ENCODE data around the gene SPTBN5.
A peak's percentile ranks its signal among the peaks of the same experiment; 100 is the strongest.

Gene SPTBN5

DNA sequence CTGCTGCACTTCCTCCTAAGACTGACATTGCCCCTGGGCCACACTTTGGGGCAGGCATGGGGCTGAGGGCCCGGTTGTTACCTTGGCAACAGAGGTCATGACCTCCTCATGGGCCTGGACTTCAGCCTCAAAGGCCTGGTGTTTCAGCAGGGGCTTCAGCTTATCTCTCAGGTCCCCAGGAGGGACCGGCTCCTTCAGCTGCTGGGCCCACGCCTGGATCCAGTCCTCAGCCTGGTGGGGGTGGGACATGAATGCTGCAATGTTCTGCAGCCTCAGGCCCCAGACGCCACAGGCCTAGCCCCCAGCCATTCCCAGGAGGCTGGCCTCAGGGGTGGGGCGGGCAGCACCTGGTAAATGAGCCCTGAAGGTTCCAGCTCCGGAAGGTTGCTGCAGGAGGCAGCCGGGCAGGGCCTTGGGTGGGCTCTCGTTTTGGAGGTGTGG, 27.6 kb downstream of the SPTBN5 start:
- no peak for DNase-seq (ENCODE audit: low read depth)

DNA sequence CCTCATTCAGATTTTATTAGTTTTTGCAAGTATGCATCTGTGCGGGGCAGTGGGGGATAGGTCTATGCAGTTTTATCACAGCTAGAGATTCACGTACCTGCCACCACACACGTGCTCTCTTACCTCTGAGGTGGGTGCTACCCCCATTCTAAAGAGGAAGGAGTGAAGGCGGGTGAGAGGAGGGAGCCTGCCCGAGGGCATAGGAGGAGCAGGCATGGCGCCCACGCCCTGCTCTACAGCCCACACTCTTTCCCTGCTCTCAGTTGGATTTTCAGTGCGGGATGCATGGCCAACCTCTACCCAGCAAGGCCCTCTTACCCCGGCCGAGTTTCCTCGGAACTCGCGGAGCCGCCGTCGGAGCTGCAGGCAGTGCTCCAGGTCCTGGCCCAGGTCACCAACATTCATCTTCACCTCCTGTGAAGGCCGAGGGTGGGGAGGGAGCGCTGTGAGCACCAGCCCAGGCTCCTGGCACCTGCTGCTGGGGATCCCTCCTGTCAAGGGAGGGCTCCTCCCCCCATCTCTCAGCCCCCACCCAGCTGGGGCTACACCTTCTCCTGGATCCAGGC, 28.3 kb downstream of the SPTBN5 start:
- no peak for DNase-seq (ENCODE audit: low read depth)

DNA sequence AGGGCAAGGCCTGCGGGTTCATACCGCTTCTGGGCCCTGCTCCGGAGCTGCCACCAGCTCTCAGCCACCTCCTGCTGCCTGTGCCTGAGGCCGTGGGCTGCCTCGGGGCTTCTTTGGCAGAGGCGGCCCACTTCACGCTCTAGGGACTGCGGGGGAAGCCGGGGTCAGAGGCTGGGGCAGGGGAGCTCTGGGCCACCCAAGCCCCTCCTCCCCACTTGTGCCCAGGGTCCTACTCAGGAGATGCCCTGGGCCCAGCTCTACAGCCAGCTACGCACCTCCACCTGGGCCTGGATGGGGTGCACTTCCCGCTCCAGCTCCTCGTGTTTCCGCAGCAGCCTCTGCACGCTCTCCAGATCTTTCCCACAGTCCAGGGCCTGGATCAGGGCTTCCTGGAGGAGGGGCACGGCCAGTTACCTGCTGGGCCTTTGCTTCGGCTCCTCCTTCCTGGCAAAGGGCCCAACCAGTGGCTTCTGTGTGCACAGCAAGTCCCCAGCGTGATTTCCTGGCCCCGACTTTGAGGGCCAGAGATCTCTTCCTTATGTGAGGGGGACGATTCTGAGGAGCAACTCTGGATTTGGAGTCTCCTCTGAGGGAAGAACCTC, 31.2 kb downstream of the SPTBN5 start:
- DNase-seq (ENCODE audit: low read depth): no peak

DNA sequence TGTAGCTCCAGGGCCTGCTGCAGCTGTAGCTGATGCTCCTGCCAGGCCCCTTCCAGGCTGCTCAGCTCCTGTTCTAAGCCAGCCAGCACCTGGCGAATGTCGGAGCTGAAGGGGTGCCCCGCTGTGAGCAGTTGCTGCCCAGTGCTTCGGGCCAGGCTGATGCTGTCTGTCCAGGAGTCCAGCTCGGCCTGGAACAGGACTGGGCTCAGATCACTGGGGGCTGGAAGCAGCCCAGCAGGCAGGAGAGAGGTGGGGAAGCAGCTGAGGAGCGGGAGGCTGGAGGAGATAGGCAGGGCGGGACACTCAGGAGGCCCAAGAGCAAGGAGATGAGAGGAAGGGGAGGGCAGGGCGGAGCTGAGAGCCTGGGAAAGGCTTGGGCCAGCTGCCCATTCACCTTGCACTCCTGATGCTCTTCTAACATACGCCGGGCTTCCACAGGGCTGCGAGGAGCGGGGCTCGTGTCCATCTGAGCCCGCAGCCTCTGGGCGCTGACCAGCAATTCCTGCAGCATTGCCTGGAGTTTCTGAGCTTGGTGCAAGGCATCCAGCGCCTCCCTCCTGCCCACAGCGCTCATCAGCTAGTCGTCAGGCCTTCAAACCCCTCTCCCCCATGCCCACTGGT, 32.0 kb downstream of the SPTBN5 start:
- no peak for DNase-seq (ENCODE audit: low read depth)

DNA sequence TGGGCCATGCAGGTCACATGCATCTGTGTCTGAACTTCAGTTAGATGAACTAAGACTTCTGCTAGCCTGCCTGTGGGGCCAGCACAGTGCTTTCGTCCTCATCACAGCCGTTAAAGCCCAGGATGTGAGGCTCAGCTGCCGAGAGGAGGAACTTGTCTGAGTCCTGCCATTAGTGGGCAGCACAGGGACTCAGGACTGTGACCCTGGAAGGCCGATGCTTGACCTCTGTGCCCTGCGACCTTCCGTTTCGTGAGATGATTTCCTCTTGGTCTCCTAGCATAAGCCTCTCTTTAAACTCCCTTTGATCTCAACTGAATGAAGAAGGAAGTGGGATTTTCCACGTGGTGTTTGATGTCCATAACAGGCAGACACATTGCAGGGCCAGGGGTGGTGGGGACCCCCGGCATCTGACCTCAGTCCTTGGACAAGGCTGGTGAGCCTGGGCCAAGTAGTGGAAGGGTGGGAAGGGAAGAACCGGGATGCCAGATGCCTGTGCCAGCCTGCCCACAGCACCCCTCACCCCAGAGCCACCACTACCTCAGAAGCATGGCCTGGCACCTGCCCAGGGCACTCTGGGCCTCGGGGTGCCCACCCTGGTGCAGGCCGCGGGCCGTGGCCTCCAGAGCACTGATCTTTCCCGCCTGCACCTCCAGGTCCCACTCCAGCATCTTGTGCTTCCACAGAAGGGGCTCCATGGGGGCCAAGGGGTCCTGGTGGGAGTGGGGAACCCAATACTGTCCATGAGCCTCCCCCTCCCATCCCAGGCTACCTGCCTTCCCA, 33.6 kb downstream of the SPTBN5 start:
- DNase-seq (ENCODE audit: low read depth): no peak

DNA sequence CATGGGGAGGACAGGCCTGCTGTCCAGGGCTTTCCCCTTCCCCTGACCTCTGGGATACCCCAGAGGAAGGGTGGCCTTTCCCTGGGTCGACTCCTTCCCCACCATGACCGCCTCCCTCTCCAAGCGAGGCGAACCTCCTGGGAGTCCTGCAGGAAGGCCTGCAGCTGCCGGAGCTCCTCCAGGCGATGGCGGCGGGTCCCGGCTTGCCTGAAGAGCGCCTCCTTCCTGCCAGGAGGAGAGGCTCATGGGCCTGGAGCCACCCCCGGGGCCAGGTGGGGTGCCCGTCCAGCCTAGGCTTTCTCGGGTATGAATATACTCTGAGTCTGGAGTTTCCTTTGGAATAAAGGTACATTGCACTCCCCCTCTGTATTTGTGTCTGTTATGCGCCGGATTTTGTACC, 35.1 kb downstream of the SPTBN5 start:
- DNase-seq (ENCODE audit: low read depth): no peak

DNA sequence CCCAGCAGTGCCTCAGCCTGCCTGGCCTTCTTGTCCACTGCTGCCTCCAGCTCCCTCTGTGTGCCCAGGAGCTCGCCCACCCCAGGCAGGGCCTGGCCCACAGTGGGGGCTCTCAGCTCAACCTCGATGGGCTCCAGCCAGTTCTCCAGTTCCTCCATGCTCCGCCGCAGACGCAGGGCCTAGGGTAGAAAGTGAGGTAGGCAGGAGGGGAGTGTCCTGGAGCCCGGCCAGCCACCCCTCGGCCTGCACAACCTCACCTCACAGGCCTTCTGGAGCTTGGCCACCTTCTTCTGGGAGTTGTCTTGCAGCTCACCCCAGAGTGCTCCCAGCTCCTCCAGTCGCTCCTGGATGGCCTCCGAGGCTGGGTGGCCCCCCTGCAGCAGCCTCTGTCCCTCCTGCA, 36.5 kb downstream of the SPTBN5 start:
- no peak for DNase-seq (ENCODE audit: low read depth)

DNA sequence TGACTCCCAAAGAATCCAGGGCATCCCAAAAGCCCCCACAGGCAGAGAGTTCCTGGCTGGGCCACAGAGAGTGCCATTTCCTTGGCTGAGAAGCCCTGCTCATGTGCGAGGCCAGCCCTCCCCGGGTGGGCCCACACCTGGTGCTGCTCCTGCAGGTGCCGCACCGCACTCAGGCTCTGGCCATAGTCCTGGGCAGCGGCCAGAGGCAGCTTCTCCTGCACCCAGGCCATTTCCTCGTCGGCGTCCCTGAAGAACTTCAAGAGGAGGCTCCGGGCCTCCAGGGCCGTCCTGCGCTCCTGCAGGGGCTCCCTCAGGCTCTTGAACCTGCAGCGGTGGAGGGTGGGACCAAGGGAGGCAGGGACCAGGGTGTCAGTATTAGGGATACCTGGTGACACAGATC, 37.1 kb downstream of the SPTBN5 start:
- no peak for DNase-seq (ENCODE audit: low read depth)

DNA sequence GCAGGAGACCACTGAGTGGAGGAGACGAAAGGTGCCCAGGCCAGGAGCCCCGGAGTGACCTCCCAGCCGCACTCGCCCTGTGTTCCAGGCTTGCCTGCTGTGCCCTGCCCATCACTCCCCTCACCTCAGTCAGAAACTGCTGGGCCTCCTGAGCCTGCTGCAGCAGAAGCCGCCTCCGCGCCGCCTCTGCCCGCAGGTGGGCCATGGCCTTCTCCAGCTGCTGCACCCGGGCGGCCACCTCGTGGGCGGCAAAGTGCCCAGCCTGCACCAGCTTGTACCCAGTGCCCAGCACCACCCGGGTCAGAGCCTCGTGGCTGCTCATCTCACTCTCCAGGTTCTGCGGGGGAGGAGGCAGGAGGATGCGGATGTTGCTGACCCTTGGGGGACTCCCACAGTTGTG, 37.6 kb downstream of the SPTBN5 start:
- DNase-seq (ENCODE audit: low read depth): no peak

DNA sequence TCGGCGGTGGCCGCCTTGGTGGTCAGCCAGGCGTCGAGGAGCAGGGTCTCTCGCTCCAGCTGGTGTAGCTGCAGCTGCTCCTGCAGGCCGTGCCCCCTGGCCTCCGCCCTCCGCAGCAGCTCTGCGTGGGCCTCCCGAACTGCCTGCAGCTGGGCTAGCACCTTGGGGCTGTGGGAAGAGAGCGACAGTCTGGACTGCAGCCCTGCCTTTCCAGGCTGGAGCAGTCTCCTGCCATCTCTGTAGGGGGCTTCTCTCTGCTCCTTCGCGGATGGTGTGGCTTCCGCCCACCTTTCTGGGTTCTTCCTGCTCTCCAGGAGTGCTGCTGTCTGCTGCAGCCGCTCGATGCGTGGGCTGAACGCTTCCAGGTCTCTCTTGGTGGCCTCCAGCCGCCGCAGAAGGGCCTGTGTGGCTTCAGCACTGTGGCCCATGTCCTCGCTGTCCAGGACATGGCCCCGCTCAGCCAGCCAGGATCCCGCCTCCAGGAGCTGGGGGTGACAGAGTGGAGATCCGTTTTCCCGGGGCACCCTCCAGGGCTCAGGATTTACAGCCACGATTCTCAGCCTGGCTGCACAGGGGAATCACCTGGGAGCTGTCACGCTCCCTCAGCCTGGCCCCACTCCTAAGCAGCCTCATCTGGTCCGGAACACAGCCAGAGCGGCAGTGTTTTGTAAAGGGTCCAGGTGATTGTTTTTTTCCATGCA, 38.4 kb downstream of the SPTBN5 start:
- DNase-seq (ENCODE audit: low read depth): no peak

DNA sequence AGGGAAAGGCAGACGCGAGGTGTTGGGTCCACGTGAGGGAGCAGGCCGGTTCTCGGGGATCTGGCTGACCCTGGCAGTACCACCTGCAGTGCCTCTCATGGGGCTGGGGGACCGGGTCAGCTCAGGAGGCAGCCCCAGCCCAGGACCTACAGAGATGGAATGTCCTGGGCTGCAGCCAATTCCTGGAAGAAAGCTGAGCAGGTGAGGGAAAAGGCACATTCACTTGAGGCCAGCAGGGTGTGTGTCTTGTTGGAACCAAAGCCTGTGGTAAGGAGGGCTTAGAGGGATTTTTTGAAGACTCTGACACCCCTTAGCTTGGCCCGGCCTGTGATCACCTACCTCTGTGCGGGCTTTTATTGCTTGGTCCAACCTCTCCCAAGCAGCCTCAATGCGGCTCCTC, 39.4 kb downstream of the SPTBN5 start:
- no peak for DNase-seq (ENCODE audit: low read depth)

DNA sequence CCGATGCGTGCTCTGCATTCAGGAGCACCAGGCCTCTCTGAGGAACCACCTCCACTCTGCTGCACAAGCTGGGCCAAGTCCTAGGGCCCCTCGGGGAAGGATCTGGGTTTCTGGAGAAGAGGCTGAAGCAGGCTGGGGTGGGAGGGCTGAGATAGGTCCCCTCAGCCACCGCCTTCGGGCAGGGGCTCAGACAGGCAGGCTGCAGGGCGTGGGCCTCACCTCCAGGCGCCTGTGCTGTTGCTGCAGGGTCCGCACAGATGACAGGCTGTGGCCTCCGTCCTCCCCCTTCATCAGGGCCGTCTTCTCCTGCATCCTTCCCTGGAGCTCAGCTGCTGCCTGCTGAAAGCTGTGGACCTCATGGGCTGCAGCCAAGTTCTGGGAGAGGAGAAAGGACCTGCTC, 40.0 kb downstream of the SPTBN5 start:
- no peak for DNase-seq (ENCODE audit: low read depth)

DNA sequence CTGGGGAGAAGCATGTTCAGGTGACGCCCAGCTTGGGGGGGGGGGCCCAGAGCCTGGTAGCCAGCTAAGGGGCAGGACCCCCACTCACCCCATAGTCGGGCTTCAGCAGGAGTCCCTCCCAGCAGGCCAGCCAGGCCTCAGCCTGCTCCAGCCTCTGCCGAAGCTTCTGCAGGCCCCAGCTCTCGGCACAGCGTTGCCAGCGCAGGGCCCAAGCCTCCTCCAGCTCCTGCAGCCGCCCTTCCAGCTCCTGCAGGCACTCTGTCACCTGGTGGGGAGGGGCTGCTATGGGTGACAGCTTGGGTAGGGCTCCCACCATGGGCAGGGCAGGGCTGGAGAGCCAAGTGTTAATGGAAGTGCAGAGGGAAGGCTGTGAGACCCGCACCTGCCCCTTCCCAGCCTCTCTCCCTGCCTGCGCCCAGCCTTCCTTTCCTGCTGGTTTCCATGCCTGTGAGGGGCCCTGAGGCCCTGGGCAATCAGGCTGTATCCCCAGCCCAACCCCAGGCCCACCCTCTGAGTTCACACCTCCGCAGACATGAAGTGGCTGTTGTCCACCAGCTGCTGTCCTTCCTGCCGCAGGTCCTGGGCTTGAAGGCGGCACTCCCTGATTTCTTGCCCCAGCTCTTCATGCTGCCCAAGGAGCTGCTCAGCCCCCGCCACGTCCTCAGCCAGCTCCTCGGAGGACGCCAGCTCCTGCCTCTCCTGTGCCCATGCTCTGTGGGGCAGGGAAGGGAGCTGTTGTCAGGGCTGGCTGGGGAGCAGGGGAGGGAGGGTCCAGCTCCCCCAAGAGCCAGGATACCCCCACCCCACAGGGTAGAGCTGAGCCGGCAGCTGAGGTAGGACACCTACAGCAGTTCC, 40.9 kb downstream of the SPTBN5 start:
- DNase-seq (ENCODE audit: low read depth): no peak

DNA sequence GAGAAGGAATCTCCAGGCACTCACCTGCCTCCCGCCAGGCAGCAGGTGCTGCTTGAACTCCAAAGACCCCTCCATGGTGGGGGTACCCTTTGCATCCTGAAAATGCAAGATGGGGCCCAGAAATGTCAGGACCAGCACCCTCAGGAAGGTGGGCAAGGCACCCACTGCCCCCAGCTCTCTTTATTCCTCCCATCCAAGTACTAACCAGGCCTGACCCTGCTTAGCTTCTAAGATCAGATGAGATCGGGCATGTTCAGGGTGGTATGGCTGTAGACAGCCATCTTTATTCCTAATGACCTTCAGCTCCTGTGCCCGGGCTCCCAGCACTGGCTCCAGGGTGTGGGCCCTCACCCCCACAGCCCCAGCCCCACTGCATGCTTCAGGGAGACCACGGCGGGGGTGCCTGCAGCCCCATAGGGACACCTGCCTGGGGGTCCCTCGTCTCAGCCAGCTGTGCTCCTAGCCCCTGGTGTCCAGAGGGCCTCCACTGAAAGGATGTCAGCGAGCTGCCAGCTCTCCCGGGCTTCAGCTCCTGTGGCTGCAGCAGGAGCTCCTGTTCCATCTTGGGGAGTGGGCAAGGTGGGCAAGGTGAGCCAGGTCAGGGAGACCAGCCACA, 42.0 kb downstream of the SPTBN5 start:
- no peak for DNase-seq (ENCODE audit: low read depth)

DNA sequence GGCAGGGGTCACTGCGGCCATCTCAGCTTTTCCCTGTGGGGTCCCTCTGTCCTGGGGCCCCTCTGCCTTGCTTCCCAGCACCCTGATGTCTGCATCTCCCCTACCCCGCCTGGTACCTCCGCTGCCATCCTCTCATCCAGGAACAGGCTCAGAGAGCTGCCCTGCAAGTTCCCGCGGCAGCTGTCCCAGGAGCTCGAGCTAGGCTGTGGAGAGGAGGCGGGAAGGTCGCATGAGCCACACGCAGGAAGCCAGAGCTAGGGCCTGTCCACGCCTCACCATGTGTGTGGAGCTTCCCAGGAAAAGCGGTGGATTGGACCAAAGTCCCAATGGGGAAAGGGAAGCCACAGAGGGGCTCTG, 42.7 kb downstream of the SPTBN5 start:
- no peak for DNase-seq (ENCODE audit: low read depth)

DNA sequence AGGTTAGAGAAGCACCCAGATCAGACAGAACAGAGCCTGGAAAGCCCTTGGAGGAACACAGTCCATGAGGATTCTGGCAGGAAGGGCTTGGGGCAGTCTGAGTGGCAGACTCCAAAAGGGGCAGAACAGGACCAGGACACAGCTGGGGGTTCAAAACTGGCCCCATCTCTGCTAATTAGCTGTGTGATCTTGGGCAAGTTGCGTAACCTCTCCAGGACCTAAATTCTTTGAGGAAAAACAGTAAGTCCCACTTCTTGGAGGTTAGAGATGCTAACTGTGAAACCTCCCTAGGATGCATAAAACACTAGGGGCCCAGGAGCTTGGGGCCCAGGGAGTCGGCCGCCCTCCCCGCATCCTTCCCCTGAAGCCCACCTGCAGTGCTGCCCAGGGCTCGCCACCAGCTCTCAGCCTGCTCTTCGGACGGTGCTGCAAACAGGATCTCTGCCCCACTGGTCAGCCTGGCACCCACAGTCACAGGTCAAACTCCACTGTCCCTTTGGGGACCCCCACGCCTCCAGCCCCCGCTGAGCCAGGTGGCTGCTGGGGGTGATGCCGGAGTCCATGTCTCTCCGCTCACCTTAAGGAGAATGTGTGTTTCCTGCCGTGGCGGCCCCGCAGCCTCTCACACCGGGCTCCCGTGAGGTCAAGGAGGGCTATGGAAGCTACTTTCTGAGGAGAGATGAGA, 43.2 kb downstream of the SPTBN5 start:
- DNase-seq (ENCODE audit: low read depth): no peak

DNA sequence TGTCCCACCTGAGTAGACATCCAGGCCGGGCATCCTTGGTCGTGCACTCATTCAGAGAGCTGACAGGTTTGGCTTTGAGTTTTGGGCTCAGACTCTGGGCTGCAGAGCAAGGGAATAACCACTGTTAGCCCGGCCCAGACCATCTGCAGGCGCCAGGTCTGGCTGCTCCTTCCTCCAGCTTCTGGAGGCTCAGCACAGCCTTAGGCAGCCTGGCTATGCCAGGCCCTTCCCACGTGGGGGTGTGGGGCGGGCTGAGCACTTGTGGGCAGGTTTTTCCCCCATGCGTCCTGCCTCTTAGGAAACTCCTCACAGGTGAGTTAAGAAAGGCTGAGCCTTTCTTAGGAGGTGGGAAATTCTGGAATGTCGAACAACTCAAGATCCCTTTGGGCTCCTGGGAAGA, 44.0 kb downstream of the SPTBN5 start:
- no peak for DNase-seq (ENCODE audit: low read depth)

DNA sequence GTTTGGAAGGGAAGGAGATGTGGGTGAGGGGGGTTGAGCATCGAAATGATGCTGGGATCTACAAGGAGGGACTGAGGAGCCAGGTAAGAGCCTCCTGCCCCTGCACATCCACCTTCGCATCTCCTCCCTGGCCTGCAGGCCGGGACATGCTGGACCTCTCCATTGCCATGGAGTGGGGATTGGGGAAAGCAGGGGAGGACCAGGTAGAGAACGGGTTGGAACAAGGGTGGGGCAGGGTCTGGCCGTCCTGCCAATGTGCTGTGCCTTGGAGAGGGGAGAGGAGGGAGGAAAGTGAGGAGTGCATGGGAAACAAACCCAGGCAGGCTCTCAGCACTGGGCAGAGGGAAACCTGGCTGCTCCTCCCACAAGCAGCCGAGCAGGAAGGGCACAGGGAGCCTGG, 44.6 kb downstream of the SPTBN5 start:
- no peak for DNase-seq (ENCODE audit: low read depth)

DNA sequence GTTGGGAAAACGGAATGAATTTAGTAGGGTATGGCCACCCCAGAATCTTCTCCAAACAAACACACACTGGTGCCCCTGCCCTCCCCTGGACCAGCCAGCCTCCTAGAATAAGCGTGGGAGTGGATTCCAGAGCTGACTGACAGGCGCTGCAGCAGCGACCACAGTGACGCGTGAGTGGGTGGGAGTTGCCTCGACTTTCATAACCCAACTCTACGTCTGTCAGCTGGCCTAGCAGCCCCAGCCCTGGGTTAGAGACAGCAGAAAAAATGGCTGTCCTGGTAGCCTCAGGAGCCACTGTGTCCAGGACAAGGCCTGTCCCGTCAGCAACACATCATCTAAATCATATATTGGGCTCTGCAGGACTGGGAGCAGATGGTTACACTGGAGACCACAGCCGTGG, 45.2 kb downstream of the SPTBN5 start:
- DNase-seq (ENCODE audit: low read depth): peak; percentile 59

DNA sequence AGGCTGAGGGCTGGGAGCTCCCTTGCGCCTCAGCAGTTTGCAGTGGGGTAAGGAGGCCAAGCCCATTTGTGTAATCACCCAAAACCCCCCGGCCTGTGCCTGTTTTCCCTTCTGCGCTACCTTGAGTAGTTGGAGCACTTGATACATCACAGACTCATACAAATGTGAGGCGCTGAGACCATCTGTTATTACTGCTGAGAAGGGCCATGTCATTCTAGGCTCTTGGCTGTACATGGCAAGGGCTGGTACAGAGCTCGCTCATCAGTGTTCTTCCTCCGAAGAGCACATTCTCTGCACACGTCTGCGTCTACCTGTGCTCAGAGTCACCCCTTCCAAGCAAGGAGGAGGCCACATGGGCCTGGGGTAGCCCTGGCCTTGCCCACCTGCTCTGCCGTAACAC, 45.9 kb downstream of the SPTBN5 start:
- DNase-seq (ENCODE audit: low read depth): no peak

DNA sequence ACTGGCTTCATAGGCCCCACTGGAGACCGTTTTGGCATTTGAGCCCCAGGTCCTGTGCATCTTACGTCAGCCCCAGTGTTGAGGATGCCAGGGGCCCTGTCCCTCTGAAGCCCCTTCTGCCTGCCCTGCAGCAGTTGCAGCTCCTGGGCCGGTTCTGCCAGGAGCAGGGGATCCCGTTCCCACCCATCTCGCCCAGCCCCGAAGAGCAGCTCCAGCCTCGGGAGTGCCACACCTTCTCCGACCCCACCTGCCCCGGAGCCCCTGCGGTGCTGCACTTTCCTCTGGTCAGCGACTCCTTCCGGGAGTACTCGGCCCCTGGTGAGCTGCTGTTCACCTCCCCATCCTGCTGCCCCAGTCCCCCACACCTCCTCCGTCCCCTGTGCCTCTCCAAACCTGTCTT, 46.6 kb downstream of the SPTBN5 start:
- no peak for DNase-seq (ENCODE audit: low read depth)
